Kidney (tissue), 14 donors: ENCODE data around the gene SLC25A21. TPM values are rescaled to one million over a fixed set of nuclear protein-coding genes. Genes with fewer than 3 reads are reported as not detected.

Experiments
- DNase-seq, 5 donors: peaks; one replicate each; pipeline ENCODE4 v3.0.0-alpha.2; 2013 to 2020
- FAIRE-seq: peaks from 2 replicates; lab custom pipeline; 2012; peaks lifted over from hg19 to GRCh38; lab: Jason Lieb, UNC
- H3K27ac ChIP-seq, 2 donors: one replicate each; pipeline ENCODE4 v1.7.0; 2013; ENCODE audit warnings: low read depth in 2 of 2, low read length in 2 of 2, inconsistent platforms in 1 of 2
- H3K27me3 ChIP-seq: one replicate; pipeline ENCODE4 v1.7.1; 2013; ENCODE audit warnings: low read length, inconsistent platforms; ENCODE audit not compliant: control insufficient read depth, insufficient read depth
- H3K36me3 ChIP-seq, 3 donors: one replicate each; pipeline versions ENCODE4 v1.7.0 to v1.7.1; 2013; ENCODE audit warnings: low read length in 3 of 3, control low read depth in 1 of 3, inconsistent platforms in 1 of 3; ENCODE audit not compliant: insufficient read depth in 3 of 3, control insufficient read depth in 2 of 3
- H3K4me1 ChIP-seq, 3 donors: one replicate each; pipeline versions ENCODE4 v1.7.0 to v1.7.1; 2013; ENCODE audit warnings: low read length in 3 of 3, inconsistent platforms in 1 of 3, low read depth in 1 of 3; ENCODE audit not compliant: control insufficient read depth in 2 of 3, insufficient read depth in 2 of 3
- H3K4me3 ChIP-seq, 3 donors: one replicate each; pipeline versions ENCODE4 v1.7.0 to v1.8.1; 2013; ENCODE audit warnings: low read length in 3 of 3, control low read depth in 1 of 3, inconsistent platforms in 1 of 3
- H3K9ac ChIP-seq, 3 donors: one replicate each; pipeline versions ENCODE4 v1.7.0 to v1.7.1; 2013; ENCODE audit warnings: low read length in 3 of 3, control low read depth in 1 of 3, inconsistent platforms in 1 of 3
- H3K9me3 ChIP-seq, 3 donors: one replicate each; pipeline versions ENCODE4 v1.7.0 to v1.7.1; 2013; ENCODE audit warnings: low read length in 3 of 3, control low read depth in 1 of 3, inconsistent platforms in 1 of 3; ENCODE audit not compliant: control insufficient read depth in 2 of 3, insufficient read depth in 1 of 3
- intact Hi-C: fragments of 100-400 bp; cut with DNase I; formaldehyde crosslinking; loops from one replicate; pipeline ENCODE4 v1.11.1; 2022
- polyA plus RNA-seq: library from polyadenylated mRNA; stranded (reverse); fragments of 350-450 nt; fragmentation: Illumina TruSeq; extraction: RNeasy Lipid Tissue Mini Kit (QIAGEN cat#74804); gene quantifications from one replicate; pipeline ENCODE4 v1.2.3, GENCODE V29; 2014; ENCODE audit warnings: low read depth, low replicate concordance; ENCODE audit not compliant: insufficient read depth
- total RNA-seq: library from RNA; stranded (reverse); fragmentation: NEBNext Ultra II Directional; extraction: Animal tissue kit (Norgen Biotek cat#: 25700); gene quantifications from one replicate; pipeline ENCODE4 v1.2.1, GENCODE V29; 2021
- TF ChIP-seq, protein P1 (sequence below): IDR thresholded peaks from 3 replicates; pipeline ENCODE4 v1.5.1; 2012; ENCODE audit warnings: mild to moderate bottlenecking, moderate library complexity, borderline replicate concordance; ENCODE audit not compliant: insufficient read depth; ENCODE audit errors: extremely low read depth
- donor health status: control.
- donor health status: control.
- donor health status: control.
- donor health status: control.
- donor health status: control.
- donor health status: DM: yes; HTN: yes; CAD: no.
- donor health status: Normal renal cell carcinoma (clear cell type).

Gene SLC25A21
- total and polyA plus RNA-seq, 2 donors from 2014 or later = 1.3 to 1.4 TPM

DNA sequence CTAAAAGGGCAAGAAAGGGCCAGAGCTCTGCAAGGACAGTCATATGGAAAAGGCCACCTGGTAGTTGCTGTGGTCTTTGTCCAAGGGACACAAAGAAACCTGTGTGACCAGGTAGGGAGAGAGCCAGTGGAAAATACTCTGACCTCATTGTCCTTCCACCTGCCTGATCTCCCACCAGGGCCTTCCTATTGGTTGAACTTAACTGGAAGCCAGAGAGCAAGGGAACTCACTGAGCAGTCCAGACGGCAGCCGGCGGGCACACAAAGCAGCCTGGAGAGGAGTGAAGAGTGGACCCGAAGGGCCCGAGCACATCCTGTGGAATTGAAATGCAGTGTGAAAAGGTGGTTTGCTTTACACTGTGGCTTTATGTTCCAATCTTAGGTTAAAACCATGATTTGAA, 120.7 kb downstream of the SLC25A21 start:
- no peaks in the 10 kb centered on the region for H3K27me3 ChIP-seq
- TF ChIP-seq, protein P1, sequence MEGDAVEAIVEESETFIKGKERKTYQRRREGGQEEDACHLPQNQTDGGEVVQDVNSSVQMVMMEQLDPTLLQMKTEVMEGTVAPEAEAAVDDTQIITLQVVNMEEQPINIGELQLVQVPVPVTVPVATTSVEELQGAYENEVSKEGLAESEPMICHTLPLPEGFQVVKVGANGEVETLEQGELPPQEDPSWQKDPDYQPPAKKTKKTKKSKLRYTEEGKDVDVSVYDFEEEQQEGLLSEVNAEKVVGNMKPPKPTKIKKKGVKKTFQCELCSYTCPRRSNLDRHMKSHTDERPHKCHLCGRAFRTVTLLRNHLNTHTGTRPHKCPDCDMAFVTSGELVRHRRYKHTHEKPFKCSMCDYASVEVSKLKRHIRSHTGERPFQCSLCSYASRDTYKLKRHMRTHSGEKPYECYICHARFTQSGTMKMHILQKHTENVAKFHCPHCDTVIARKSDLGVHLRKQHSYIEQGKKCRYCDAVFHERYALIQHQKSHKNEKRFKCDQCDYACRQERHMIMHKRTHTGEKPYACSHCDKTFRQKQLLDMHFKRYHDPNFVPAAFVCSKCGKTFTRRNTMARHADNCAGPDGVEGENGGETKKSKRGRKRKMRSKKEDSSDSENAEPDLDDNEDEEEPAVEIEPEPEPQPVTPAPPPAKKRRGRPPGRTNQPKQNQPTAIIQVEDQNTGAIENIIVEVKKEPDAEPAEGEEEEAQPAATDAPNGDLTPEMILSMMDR = no peak
- FAIRE-seq (no peak), DNase-seq (no peak)
- intact Hi-C loops = no loop called here
- H3K9ac ChIP-seq = no peak overlapping the region
- H3K36me3 ChIP-seq = no peaks in the 10 kb centered on the region
- no peak overlapping the region for H3K4me3 ChIP-seq
- H3K9me3 ChIP-seq = peaks cover 0 to 8% (median 0%) of the 10 kb centered on the region in 3 donors
- no peak overlapping the region for H3K27ac ChIP-seq
- no peaks in the 10 kb centered on the region for H3K4me1 ChIP-seq

DNA sequence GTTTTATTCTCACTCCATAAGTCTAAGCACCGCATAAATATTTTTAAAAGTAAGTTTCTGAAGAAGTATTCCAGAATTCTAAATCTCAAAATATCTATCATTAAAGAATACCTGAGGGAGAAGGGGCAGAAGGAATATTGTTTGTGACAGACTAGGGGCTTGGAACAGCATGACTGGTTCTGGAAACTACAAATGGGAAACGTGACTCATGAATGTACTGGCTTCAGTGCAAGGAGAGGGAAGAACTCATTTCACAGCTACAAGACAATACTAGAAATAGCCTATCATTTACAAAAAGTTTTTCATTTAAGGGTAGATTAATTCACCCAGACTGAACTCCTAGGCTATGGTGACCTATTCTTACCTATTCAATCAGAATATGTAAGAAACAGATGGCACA, 121.3 kb downstream of the SLC25A21 start:
- Histone ChIP-seq H3K27ac (no peak overlapping the region), H3K9ac (no peak overlapping the region), H3K36me3 (no peaks in the 10 kb centered on the region), H3K4me3 (no peak overlapping the region), H3K9me3 (peaks cover 0 to 8% (median 0%) of the 10 kb centered on the region in 3 donors), H3K4me1 (no peaks in the 10 kb centered on the region), H3K27me3 (no peaks in the 10 kb centered on the region)
- intact Hi-C loops = no loop called here
- no peak for DNase-seq
- FAIRE-seq = no peak
- TF ChIP-seq, protein P1 = no peak

DNA sequence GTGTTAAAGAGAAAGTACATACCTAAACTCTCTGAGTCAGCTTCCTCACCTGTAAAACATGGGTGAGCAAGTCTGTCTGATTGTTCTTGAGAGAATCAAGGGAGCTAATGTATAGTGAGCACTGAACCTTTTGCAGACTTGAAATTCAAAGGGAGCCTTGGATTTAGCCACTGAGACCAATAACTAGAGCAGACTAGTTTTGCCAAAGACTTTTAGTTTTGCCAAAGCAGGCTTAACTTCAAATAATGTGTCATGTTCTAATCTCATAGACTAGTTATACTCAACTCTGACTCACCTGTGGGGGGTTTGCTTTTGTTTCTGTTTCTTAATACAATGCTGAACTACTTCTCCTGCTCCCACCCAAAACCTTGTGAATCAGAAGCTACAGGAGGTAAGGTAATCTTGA, 123.7 kb downstream of the SLC25A21 start:
- intact Hi-C loops = no loop called here

More for the DNA sequence above, 123.7 kb downstream of the SLC25A21 start:
- no peaks in the 10 kb centered on the region for H3K4me1 ChIP-seq
- no peak overlapping the region for H3K9ac ChIP-seq
- peaks cover 0 to under 1% (median 0%) of the 10 kb centered on the region in 3 donors for H3K9me3 ChIP-seq
- no peak for FAIRE-seq
- no peak overlapping the region for H3K4me3 ChIP-seq
- TF ChIP-seq, protein P1 = no peak
- no peaks in the 10 kb centered on the region for H3K36me3 ChIP-seq
- no peak overlapping the region for H3K27ac ChIP-seq
- no peaks in the 10 kb centered on the region for H3K27me3 ChIP-seq
- no peak for DNase-seq
